Activated CD4-positive, alpha-beta memory T cell treated with anti-CD3 and anti-CD28 coated beads for 36 hours (primary cell): ENCODE results near the gene KCNJ5. TPM values are rescaled to one million over a fixed set of nuclear protein-coding genes. Genes with fewer than 3 reads are reported as not detected.
A peak's percentile ranks its signal among the peaks of the same experiment; 100 is the strongest.

ENCODE experiments used
- CTCF ChIA-PET: fragments of 350-600 bp; sonication (Branson Sonifier 250); formaldehyde crosslinking; loops from one replicate; lab custom pipeline; 2021; ENCODE audit warnings: antibody characterized with exemption, inconsistent platforms; lab: Charles Lee
- POLR2A ChIA-PET: fragments of 350-600 bp; sonication (Branson Sonifier 250); formaldehyde crosslinking; loops from one replicate; lab custom pipeline; 2021; ENCODE audit warnings: antibody characterized with exemption; lab: Charles Lee
- DNase-seq: peaks from one replicate; pipeline ENCODE4 v3.0.0-alpha.2; 2020
- H3K27ac Mint-ChIP-seq: one replicate; pipeline ENCODE4 v1.8.0; 2021; ENCODE audit warnings: mixed read lengths
- H3K27me3 Mint-ChIP-seq: one replicate; pipeline ENCODE4 v1.8.0; 2021; ENCODE audit warnings: mixed read lengths
- H3K36me3 Mint-ChIP-seq: one replicate; pipeline ENCODE4 v1.8.0; 2021; ENCODE audit warnings: mixed read lengths
- H3K4me1 Mint-ChIP-seq: one replicate; pipeline ENCODE4 v1.8.0; 2021; ENCODE audit warnings: low read depth, mixed read lengths
- H3K4me3 Mint-ChIP-seq: one replicate; pipeline ENCODE4 v1.8.0; 2021; ENCODE audit warnings: mild to moderate bottlenecking, mixed read lengths
- H3K9me3 Mint-ChIP-seq: one replicate; pipeline ENCODE4 v1.8.0; 2021; ENCODE audit warnings: mixed read lengths
- intact Hi-C: fragments of 100-400 bp; cut with micrococcal nuclease; formaldehyde crosslinking; loops from one replicate; pipeline ENCODE4 v1.15.1; 2023
- total RNA-seq, 2 experiments: library from RNA; stranded (reverse); gene quantifications; one replicate each; pipeline ENCODE4 v1.2.3, GENCODE V29; 2021

KCNJ5 gene
- total RNA-seq, 2 experiments from 2014 or later, result not detected

- DNase-seq, result no peak
- POLR2A ChIA-PET, result no interaction called here
- Mint-ChIP-seq H3K36me3 (no peaks in the 10 kb centered on the region), H3K27me3 (peaks cover 2% of the 10 kb centered on the region), H3K9me3 (no peaks in the 10 kb centered on the region), H3K4me3 (no peak overlapping the region), H3K27ac (no peak overlapping the region), H3K4me1 (peaks cover 4% of the 10 kb centered on the region)
- CTCF ChIA-PET, result interaction anchor here (0.9 to 5.8 kb wide), 7 partner anchors 11 to 836 kb away, joined by 3 to 38 read pairs (median 9); no protein-coding TSS in a partner anchor
- intact Hi-C loops, result no loop called here
Measured at GRCh38 chr11:128857341-128857740, 33.8 kb upstream of the KCNJ5 start.

- Mint-ChIP-seq H3K36me3 (no peaks in the 10 kb centered on the region), H3K27me3 (peaks cover 2% of the 10 kb centered on the region), H3K9me3 (no peaks in the 10 kb centered on the region), H3K4me1 (peaks cover 4% of the 10 kb centered on the region), H3K4me3 (no peak overlapping the region), H3K27ac (no peak overlapping the region)
- DNase-seq, result peak; percentile 87
- CTCF ChIA-PET, result interaction anchor here (0.7 to 5.8 kb wide), 11 partner anchors 10 to 1016 kb away, joined by 3 to 38 read pairs (median 3); no protein-coding TSS in a partner anchor
- POLR2A ChIA-PET, result no interaction called here
- intact Hi-C loops, result loop anchor here (1.0 to 10.0 kb wide), 5 partner anchors 15 to 915 kb away; no protein-coding TSS in a partner anchor
Measured at GRCh38 chr11:128859563-128860441, 31.4 kb upstream of the KCNJ5 start.

- no peaks in the 10 kb centered on the region for H3K9me3 Mint-ChIP-seq
- DNase-seq, result no peak
- no peak overlapping the region for H3K27ac Mint-ChIP-seq
Measured at GRCh38 chr11:128860571-128861361, 30.4 kb upstream of the KCNJ5 start.

GRCh38 chr11:128862406-128862805 lies 28.8 kb upstream of the KCNJ5 start:
- intact Hi-C loops, result loop anchor here (10.0 kb wide), 1 partner anchor 918 kb away; no protein-coding TSS in a partner anchor
- no peak for DNase-seq
- Mint-ChIP-seq H3K9me3 (no peaks in the 10 kb centered on the region), H3K36me3 (no peaks in the 10 kb centered on the region), H3K4me3 (no peak overlapping the region), H3K4me1 (peaks cover 4% of the 10 kb centered on the region), H3K27ac (no peak overlapping the region), H3K27me3 (peaks cover 2% of the 10 kb centered on the region)
- ChIA-PET CTCF (interaction anchor here (1.7 to 2.5 kb wide), 2 partner anchors 29 to 705 kb away, joined by 5 to 20 read pairs; partner anchors contain the start of gene KCNJ5), POLR2A (no interaction called here)

More at GRCh38 chr11:128860571-128861361, 30.4 kb upstream of the KCNJ5 start:
- intact Hi-C loops, result loop anchor here (1.0 to 10.0 kb wide), 2 partner anchors 688 to 916 kb away; no protein-coding TSS in a partner anchor
- no peaks in the 10 kb centered on the region for H3K36me3 Mint-ChIP-seq
- H3K4me1 Mint-ChIP-seq, result peaks cover 4% of the 10 kb centered on the region
- H3K27me3 Mint-ChIP-seq, result peaks cover 2% of the 10 kb centered on the region
- no peak overlapping the region for H3K4me3 Mint-ChIP-seq
- ChIA-PET POLR2A (no interaction called here), CTCF (interaction anchor here (0.6 to 5.8 kb wide), 10 partner anchors 11 to 703 kb away, joined by 3 to 38 read pairs (median 4); partner anchors contain the start of gene KCNJ5)

GRCh38 chr11:128862908-128863660 lies 28.1 kb upstream of the KCNJ5 start:
- Mint-ChIP-seq H3K4me3 (no peak overlapping the region), H3K36me3 (no peaks in the 10 kb centered on the region), H3K9me3 (no peaks in the 10 kb centered on the region), H3K4me1 (peaks cover 4% of the 10 kb centered on the region), H3K27me3 (peaks cover 2% of the 10 kb centered on the region), H3K27ac (no peak overlapping the region)
- ChIA-PET CTCF (no interaction called here), POLR2A (no interaction called here)
- no peak for DNase-seq
- intact Hi-C loops, result loop anchor here (10.0 kb wide), 1 partner anchor 918 kb away; no protein-coding TSS in a partner anchor

GRCh38 chr11:128865490-128865889 lies 25.7 kb upstream of the KCNJ5 start:
- H3K4me1 Mint-ChIP-seq, result no peaks in the 10 kb centered on the region
- ChIA-PET CTCF (interaction anchor here (0.6 to 1.6 kb wide), 3 partner anchors 17 to 708 kb away, joined by 3 to 7 read pairs (median 5); no protein-coding TSS in a partner anchor), POLR2A (no interaction called here)
- H3K4me3 Mint-ChIP-seq, result no peak overlapping the region
- no peak for DNase-seq
- H3K9me3 Mint-ChIP-seq, result no peaks in the 10 kb centered on the region
- H3K36me3 Mint-ChIP-seq, result no peaks in the 10 kb centered on the region
- no peaks in the 10 kb centered on the region for H3K27me3 Mint-ChIP-seq
- intact Hi-C loops, result loop anchor here (5.0 to 10.0 kb wide), 2 partner anchors 813 to 921 kb away; no protein-coding TSS in a partner anchor
- H3K27ac Mint-ChIP-seq, result no peak overlapping the region

GRCh38 chr11:128867277-128867676 lies 23.9 kb upstream of the KCNJ5 start, which contains the start of gene KCNJ1:
Gene KCNJ1, minus strand, starts transcription at chr11:128867296. Its CDS starts 27,053 bp downstream, at chr11:128840243.
- intact Hi-C loops, result loop anchor here (5.0 to 10.0 kb wide), 2 partner anchors 815 to 922 kb away; no protein-coding TSS in a partner anchor
- Mint-ChIP-seq H3K4me3 (no peak within 1 kb of the TSS), H3K27me3 (no peaks in the 10 kb centered on the region), H3K36me3 (no peaks in the 10 kb centered on the region), H3K9me3 (no peaks in the 10 kb centered on the region), H3K4me1 (no peaks in the 10 kb centered on the region), H3K27ac (no peak within 1 kb of the TSS)
- ChIA-PET POLR2A (no interaction called here), CTCF (interaction anchor here (0.6 to 1.5 kb wide), 4 partner anchors 9 to 835 kb away, joined by 3 to 4 read pairs (median 4); no protein-coding TSS in a partner anchor)
- peak; percentile 41 for DNase-seq

GRCh38 chr11:128868841-128869671 lies 22.1 kb upstream of the KCNJ5 start:
- H3K36me3 Mint-ChIP-seq, result no peaks in the 10 kb centered on the region
- no peaks in the 10 kb centered on the region for H3K9me3 Mint-ChIP-seq
- H3K4me1 Mint-ChIP-seq, result no peaks in the 10 kb centered on the region
- DNase-seq, result peak; percentile 44
- CTCF ChIA-PET, result interaction anchor here (0.6 to 2.0 kb wide), 4 partner anchors 16 to 697 kb away, joined by 3 to 15 read pairs (median 4); no protein-coding TSS in a partner anchor
- no peaks in the 10 kb centered on the region for H3K27me3 Mint-ChIP-seq
- no peak overlapping the region for H3K27ac Mint-ChIP-seq
- H3K4me3 Mint-ChIP-seq, result no peak overlapping the region
- intact Hi-C loops, result loop anchor here (5.0 to 10.0 kb wide), 2 partner anchors 817 to 924 kb away; no protein-coding TSS in a partner anchor
- POLR2A ChIA-PET, result no interaction called here

GRCh38 chr11:128871168-128871610 lies 20.0 kb upstream of the KCNJ5 start:
- Mint-ChIP-seq H3K27me3 (no peaks in the 10 kb centered on the region), H3K27ac (no peak overlapping the region), H3K36me3 (no peaks in the 10 kb centered on the region), H3K9me3 (no peaks in the 10 kb centered on the region), H3K4me3 (no peak overlapping the region), H3K4me1 (no peaks in the 10 kb centered on the region)
- DNase-seq, result no peak
- CTCF ChIA-PET, result no interaction called here
- POLR2A ChIA-PET, result no interaction called here
- intact Hi-C loops, result no loop called here

GRCh38 chr11:128872094-128872493 lies 19.1 kb upstream of the KCNJ5 start:
- Mint-ChIP-seq H3K4me3 (no peak overlapping the region), H3K9me3 (no peaks in the 10 kb centered on the region), H3K4me1 (no peaks in the 10 kb centered on the region), H3K36me3 (no peaks in the 10 kb centered on the region), H3K27ac (no peak overlapping the region), H3K27me3 (no peaks in the 10 kb centered on the region)
- no peak for DNase-seq
- ChIA-PET CTCF (no interaction called here), POLR2A (no interaction called here)
- intact Hi-C loops, result no loop called here
